IPS DF 4.7 (cell line): ENCODE data around the gene TBX6.

Source experiments
- DNase-seq: peaks from one replicate; pipeline ENCODE4 v3.0.0-alpha.2; 2013; ENCODE audit warnings: low spot score; ENCODE audit errors: extremely low read depth

TBX6 gene

GRCh38 chr16:30086291-30087140, 5.2 kb downstream of the TBX6 start:
- no peak for DNase-seq

- DNase-seq, result no peak
These were observed 5.9 kb downstream of the TBX6 start for GRCh38 chr16:30085820-30086219.

DNA sequence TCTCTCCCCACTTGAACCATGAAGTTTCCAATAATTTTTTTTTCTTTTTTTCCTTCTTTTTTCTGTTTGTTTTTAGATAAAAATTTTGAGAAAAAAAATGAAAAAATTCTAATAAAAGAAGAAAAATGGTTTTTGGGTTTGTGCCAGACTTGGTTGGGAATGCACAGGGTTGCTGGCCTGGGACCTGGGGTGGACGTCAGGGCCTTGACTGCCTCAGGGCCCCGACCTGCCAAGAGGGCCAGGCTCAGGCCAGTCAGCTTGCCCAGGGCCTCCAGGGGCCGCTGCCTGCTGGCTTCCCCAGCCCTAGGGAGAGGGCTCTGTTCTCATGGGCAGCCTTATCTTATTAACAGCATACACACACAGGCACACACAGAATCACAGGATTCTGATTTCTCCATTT, 6.5 kb downstream of the TBX6 start:
- no peak for DNase-seq

DNA sequence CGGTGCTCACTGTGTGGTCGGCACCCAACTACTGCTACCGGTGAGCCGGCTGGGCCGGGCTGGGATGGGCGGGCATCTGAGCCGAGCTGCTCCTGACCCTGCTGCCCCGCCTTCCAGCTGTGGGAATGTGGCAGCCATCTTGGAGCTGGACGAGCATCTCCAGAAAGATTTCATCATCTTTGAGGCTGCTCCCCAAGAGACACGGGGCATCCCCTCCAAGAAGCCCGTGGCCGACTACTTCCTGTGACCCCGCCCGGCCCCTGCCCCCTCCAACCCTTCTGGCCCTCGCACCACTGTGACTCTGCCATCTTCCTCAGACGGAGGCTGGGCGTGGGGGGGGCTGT, 6.9 kb downstream of the TBX6 start:
- DNase-seq, result no peak

GRCh38 chr16:30084096-30084815, 7.5 kb downstream of the TBX6 start:
- DNase-seq, result no peak

- DNase-seq, result no peak
These were observed 8.3 kb downstream of the TBX6 start for GRCh38 chr16:30083216-30084055.

- DNase-seq, result no peak
These were observed 9.1 kb downstream of the TBX6 start for GRCh38 chr16:30082545-30083090.

DNA sequence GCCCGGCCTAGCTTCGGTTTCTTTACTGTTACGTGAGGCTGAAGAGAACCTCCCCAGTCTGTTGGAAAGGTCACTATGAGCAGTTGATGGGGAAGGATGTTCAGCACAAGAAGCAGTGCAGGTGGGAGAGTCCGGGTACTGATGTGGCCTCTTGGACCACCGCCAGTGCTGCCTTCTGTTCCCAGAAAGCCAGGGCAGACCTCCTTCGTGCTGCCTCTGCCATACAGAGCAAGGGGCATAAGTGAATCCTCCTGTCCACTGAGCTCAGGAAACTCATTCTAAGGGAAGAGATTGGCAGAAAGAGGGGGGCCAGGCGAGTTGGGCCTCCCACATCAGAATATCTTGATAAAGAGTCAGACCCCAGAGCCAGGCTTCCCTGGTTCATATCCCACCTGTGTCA, 12.2 kb downstream of the TBX6 start:
- no peak for DNase-seq

GRCh38 chr16:30078744-30079143, 13.0 kb downstream of the TBX6 start:
- DNase-seq, result no peak

- DNase-seq, result no peak
These were observed 14.1 kb downstream of the TBX6 start for GRCh38 chr16:30077656-30078055.

- DNase-seq, result no peak
These were observed 15.4 kb downstream of the TBX6 start for GRCh38 chr16:30076276-30076791.

DNA sequence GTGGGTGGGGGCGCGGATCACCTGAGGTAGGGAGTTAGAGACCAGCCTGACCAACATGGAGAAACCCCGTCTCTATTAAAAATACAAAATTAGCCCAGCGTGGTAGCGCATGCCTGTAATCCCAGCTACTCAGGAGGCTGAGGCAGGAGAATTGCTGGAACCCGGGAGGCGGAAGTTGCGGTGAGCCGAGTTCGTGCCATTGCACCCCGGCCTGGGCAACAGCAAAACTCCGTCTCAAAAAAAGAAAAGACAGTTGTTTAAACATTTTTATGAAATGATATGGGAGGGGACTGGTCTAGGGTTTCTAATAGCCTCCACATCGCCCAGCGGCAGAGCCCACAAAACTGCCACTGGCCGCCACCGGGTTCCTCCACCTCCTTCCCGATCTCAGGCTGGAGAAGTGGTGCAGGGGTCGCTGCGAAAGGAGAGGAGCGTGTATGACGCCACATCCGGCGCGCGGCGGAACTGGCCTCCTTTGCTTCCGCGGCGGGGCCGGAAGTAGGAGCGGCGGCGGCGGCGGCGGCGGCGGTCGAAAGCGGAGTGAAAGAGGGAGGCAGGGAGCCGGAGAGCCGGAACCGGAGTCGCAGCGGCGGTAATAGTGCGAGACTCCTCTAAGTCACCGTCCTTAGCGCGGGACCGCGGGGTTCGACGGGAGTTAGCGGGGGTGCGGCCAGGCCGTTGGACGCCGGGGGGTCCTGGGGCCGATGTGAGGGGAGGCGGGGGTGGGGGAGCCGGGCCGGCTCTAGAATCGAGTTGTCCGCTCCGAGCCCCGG, 16.0 kb downstream of the TBX6 start, which contains the start of gene PPP4C:
TSS of gene PPP4C (plus strand) at position 492 of the 773 bp plus-strand sequence. CDS start 384 bp downstream, outside the sequence.
- DNase-seq, result no peak

DNA sequence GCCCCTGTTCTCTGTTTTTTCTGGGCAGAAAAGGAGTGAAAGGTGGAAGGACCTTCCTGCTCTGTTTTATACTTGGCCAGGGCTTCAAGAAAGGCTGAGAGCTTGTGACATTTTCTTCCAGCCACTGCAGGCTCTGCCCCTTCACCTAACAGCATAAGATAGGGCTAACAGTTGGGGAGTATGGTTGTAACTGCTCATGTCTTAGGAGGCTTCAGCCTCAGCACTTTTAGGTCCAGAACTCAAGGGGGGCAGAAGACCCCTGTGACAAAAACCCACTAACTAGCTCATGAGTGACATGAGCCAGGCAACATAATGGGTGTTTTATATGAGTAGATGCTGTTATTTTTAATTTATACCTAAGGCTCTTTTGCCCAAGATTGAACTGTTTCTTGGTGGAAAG, 21.2 kb downstream of the TBX6 start:
- no peak for DNase-seq

DNA sequence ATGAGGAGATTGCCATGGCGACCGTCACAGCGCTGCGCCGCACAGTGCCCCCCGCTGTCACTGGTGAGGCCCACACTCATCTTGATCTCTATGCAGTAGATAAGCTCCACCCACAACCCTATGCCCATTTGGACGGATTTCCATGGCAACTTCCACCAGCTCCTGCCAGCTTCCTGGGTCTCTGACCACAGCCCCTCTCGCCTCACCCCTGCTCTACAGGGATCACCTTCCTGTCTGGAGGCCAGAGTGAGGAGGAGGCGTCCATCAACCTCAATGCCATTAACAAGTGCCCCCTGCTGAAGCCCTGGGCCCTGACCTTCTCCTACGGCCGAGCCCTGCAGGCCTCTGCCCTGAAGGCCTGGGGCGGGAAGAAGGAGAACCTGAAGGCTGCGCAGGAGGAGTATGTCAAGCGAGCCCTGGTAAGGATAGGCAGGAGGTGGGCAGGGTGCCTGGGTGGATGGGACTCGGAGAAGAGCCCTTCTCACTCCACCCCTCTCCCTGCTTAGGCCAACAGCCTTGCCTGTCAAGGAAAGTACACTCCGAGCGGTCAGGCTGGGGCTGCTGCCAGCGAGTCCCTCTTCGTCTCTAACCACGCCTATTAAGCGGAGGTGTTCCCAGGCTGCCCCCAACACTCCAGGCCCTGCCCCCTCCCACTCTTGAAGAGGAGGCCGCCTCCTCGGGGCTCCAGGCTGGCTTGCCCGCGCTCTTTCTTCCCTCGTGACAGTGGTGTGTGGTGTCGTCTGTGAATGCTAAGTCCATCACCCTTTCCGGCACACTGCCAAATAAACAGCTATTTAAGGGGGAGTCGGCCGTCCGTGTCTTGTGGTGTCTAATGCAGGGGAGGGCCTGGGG, 21.9 kb downstream of the TBX6 start:
- no peak for DNase-seq

DNA sequence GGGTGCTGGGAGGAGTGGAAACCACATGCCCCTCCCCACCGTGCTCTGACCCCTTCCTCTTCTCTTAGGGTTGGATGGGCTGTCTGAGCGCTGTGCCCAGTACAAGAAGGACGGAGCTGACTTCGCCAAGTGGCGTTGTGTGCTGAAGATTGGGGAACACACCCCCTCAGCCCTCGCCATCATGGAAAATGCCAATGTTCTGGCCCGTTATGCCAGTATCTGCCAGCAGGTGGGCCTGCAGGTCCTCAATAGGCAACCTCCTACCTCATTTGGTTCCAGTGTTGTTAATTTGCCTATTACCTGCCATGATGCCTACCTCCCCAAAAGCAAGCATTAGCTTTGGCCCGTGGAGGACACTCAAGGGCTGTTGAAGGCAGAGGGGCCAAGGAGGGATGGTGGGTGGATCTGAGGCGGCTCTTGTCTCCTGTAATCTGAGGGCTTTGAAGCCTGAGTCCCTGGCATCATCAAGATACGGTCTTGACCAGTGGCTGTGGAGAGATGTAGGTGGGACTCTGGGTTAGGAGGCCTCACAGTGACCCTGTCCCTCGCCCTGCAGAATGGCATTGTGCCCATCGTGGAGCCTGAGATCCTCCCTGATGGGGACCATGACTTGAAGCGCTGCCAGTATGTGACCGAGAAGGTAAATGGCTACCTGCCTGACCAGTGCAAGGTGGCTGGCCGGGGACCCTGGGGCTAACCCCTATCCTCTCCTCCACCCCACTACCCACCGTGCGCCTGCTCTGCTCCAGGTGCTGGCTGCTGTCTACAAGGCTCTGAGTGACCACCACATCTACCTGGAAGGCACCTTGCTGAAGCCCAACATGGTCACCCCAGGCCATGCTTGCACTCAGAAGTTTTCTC, 22.7 kb downstream of the TBX6 start:
- no peak for DNase-seq

- no peak for DNase-seq
These were observed 23.4 kb downstream of the TBX6 start for GRCh38 chr16:30068333-30068732.

DNA sequence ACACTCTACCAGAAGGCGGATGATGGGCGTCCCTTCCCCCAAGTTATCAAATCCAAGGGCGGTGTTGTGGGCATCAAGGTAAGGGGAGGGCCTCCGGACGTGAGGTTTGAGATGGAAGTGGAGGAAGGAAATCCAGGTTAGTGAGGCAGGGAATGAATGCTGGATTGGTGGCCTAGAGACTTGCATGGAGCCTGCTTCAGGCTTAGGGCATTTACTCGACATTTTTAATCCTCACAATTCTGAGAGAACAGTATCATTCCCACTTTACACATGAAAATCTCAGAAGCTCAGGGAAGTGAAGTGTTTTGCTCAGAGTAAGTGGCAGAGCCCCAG, 24.2 kb downstream of the TBX6 start:
- DNase-seq, result no peak

DNA sequence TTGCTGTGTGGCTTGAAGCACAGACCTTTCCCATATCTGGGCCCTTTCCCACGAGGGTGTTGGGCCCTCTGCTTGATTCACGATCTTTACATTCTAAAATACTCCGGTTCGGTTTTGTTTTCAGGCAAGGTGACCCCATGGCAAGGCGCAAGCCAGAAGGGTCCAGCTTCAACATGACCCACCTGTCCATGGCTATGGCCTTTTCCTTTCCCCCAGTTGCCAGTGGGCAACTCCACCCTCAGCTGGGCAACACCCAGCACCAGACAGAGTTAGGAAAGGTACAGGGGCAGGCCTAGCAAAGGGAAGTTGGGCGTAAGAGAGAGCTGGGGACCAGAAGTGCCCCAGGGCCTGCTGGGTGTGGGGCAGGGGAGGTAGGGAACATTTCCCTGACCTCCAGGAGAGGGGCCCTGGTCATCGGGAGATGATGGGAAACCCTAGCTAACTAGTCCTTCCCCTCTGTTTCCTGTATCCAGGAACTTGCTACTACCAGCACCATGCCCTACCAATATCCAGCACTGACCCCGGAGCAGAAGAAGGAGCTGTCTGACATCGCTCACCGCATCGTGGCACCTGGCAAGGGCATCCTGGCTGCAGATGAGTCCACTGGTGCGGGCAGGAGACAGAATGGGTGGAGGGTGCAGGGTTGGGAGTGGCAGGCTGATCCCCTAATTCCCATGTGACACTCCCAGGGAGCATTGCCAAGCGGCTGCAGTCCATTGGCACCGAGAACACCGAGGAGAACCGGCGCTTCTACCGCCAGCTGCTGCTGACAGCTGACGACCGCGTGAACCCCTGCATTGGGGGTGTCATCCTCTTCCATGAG, 24.8 kb downstream of the TBX6 start:
- DNase-seq, result no peak
